Thoracic aorta (tissue), 2 donors: ENCODE results near the gene PRX. TPM values are rescaled to one million over a fixed set of nuclear protein-coding genes. Genes with fewer than 3 reads are reported as not detected.

Experiments
- ATAC-seq: fragments of 150-250 bp; one replicate; pipeline ENCODE4 v1.8.0; 2017; ENCODE audit warnings: low read depth; ENCODE audit not compliant: insufficient number of reproducible peaks, low FRiP score
- DNase-seq: peaks from one replicate; pipeline ENCODE4 v3.0.0-alpha.2; 2020; ENCODE audit warnings: low spot score
- H3K27ac ChIP-seq, 2 donors: fragments of 200-600 bp; sonication (generic); 1 replicate in 1 of 2; 2 replicates in 1 of 2; pipeline ENCODE4 v1.5.1; 2016; ENCODE audit warnings: mild to moderate bottlenecking in 2 of 2, moderate library complexity in 2 of 2
- H3K27me3 ChIP-seq: fragments of 200-600 bp; sonication (generic); replicated peaks from 2 replicates; pipeline ENCODE4 v1.6.0; 2016; ENCODE audit warnings: mild to moderate bottlenecking; ENCODE audit not compliant: insufficient read depth
- H3K36me3 ChIP-seq: fragments of 200-600 bp; sonication (generic); one replicate; pipeline ENCODE4 v1.5.1; 2016
- H3K4me1 ChIP-seq, 2 donors: fragments of 200-600 bp; sonication (generic); 1 replicate in 1 of 2; 2 replicates in 1 of 2; pipeline versions ENCODE4 v1.5.1 to v1.6.0; 2016; ENCODE audit warnings: low read depth in 2 of 2, mild to moderate bottlenecking in 1 of 2; ENCODE audit not compliant: control insufficient read depth in 1 of 2
- H3K4me3 ChIP-seq: fragments of 200-600 bp; sonication (generic); 2 replicates; pipeline ENCODE4 v1.5.1; 2016; ENCODE audit warnings: mild to moderate bottlenecking
- H3K9me3 ChIP-seq: fragments of 200-600 bp; sonication (generic); 2 replicates; pipeline ENCODE4 v1.5.1; 2016
- CTCF ChIP-seq: fragments of 200-600 bp; sonication (generic); IDR thresholded peaks from one replicate; pipeline ENCODE4 v1.5.1; 2019; ENCODE audit warnings: antibody characterized with exemption
- total RNA-seq, 2 donors: library from RNA; depleted of rRNA; stranded (reverse); fragments of >200 nt; gene quantifications; one replicate each; pipeline versions ENCODE4 v1.1.0 to v1.2.3, GENCODE V29; 2016

Gene PRX
- total RNA-seq, 2 donors from 2014 or later, result 3.7 to 7.3 TPM

- ATAC-seq, result no peak
- TF ChIP-seq CTCF, result no peak
- DNase-seq, result no peak
- H3K4me3 ChIP-seq, result no peak overlapping the region
- no peaks in the 10 kb centered on the region for H3K27me3 ChIP-seq
- no peaks in the 10 kb centered on the region for H3K9me3 ChIP-seq
- no peaks in the 10 kb centered on the region for H3K36me3 ChIP-seq
- H3K4me1 ChIP-seq, result no peaks in the 10 kb centered on the region
- no peak overlapping the region for H3K27ac ChIP-seq
These were observed 17.2 kb downstream of the PRX start for GRCh38 chr19:40395956-40396355.

- no peaks in the 10 kb centered on the region for H3K4me1 ChIP-seq
- H3K4me3 ChIP-seq, result no peak overlapping the region
- H3K9me3 ChIP-seq, result no peaks in the 10 kb centered on the region
- DNase-seq (no peak), ATAC-seq (no peak)
- H3K36me3 ChIP-seq, result no peaks in the 10 kb centered on the region
- no peak overlapping the region for H3K27ac ChIP-seq
- no peaks in the 10 kb centered on the region for H3K27me3 ChIP-seq
- TF ChIP-seq CTCF, result no peak
These were observed 18.4 kb downstream of the PRX start for GRCh38 chr19:40394816-40395210.

GRCh38 chr19:40393894-40394815, 19.0 kb downstream of the PRX start:
- no peaks in the 10 kb centered on the region for H3K4me1 ChIP-seq
- ATAC-seq (no peak), DNase-seq (no peak)
- no peaks in the 10 kb centered on the region for H3K36me3 ChIP-seq
- H3K27me3 ChIP-seq, result no peaks in the 10 kb centered on the region
- H3K9me3 ChIP-seq, result no peaks in the 10 kb centered on the region
- no peak overlapping the region for H3K4me3 ChIP-seq
- TF ChIP-seq CTCF, result no peak
- no peak overlapping the region for H3K27ac ChIP-seq

GRCh38 chr19:40392894-40393517, 20.2 kb downstream of the PRX start:
- ATAC-seq (no peak), DNase-seq (no peak)
- no peaks in the 10 kb centered on the region for H3K36me3 ChIP-seq
- TF ChIP-seq CTCF, result no peak
- H3K27me3 ChIP-seq, result no peaks in the 10 kb centered on the region
- H3K9me3 ChIP-seq, result no peaks in the 10 kb centered on the region
- H3K27ac ChIP-seq, result no peak overlapping the region
- H3K4me3 ChIP-seq, result no peak overlapping the region
- no peaks in the 10 kb centered on the region for H3K4me1 ChIP-seq

- DNase-seq (no peak), ATAC-seq (no peak)
- Histone ChIP-seq H3K27me3 (no peaks in the 10 kb centered on the region), H3K27ac (no peak overlapping the region), H3K36me3 (no peaks in the 10 kb centered on the region), H3K4me1 (no peaks in the 10 kb centered on the region), H3K9me3 (no peaks in the 10 kb centered on the region), H3K4me3 (no peak overlapping the region)
- TF ChIP-seq CTCF, result no peak
These were observed 21.1 kb downstream of the PRX start for GRCh38 chr19:40392123-40392522.
